Measurements from ENCODE around the gene ITGAL. TPM values are rescaled to one million over a fixed set of nuclear protein-coding genes. Genes with fewer than 3 reads are reported as not detected.
A peak's percentile ranks its signal among the peaks of the same experiment; 100 is the strongest.
"Not testable (repeated sequence)": the region's sequence is repeated elsewhere in the genome, so short reads cannot be mapped to it uniquely, and the experiment has no call there.

Gene ITGAL
- total RNA-seq, 2 experiments from 2014 or later = 83.8 to 89.0 TPM

GRCh38 chr16:30444231-30445148, 28.1 kb upstream of the ITGAL start:
- peak overlapping the region; percentile 87 for H3K4me3 Mint-ChIP-seq
- peaks cover 33% of the 10 kb centered on the region for H3K4me1 Mint-ChIP-seq (ENCODE audit: low read depth)
- intact Hi-C loops (cut with micrococcal nuclease) = loop anchor here (1.0 kb wide), 6 partner anchors 14 to 379 kb away; partner anchors contain the start of genes ALDOA and DCTPP1
- H3K9me3 Mint-ChIP-seq = peaks cover 12% of the 10 kb centered on the region
- peaks cover 31% of the 10 kb centered on the region for H3K36me3 Mint-ChIP-seq (ENCODE audit: low read depth)
- peak overlapping the region; percentile 63 for H3K27ac Mint-ChIP-seq
- no peaks in the 10 kb centered on the region for H3K27me3 Mint-ChIP-seq (ENCODE audit: low read depth)
- no peak for DNase-seq
- CTCF ChIA-PET = interaction anchor here (0.6 to 4.4 kb wide), 5 partner anchors 12 to 184 kb away, joined by 3 to 23 read pairs (median 4); partner anchors contain the start of gene DCTPP1

- Mint-ChIP-seq H3K27ac (peak overlapping the region; percentile 63), H3K4me1 (ENCODE audit: low read depth) (peaks cover 36% of the 10 kb centered on the region), H3K4me3 (peak overlapping the region; percentile 87), H3K27me3 (ENCODE audit: low read depth) (no peaks in the 10 kb centered on the region), H3K36me3 (ENCODE audit: low read depth) (peaks cover 31% of the 10 kb centered on the region), H3K9me3 (peaks cover 12% of the 10 kb centered on the region)
- CTCF ChIA-PET = interaction anchor here (0.6 to 4.4 kb wide), 5 partner anchors 11 to 184 kb away, joined by 3 to 23 read pairs (median 4); partner anchors contain the start of gene DCTPP1
- no peak for DNase-seq
- intact Hi-C loops (cut with micrococcal nuclease) = loop anchor here (1.0 kb wide), 6 partner anchors 15 to 380 kb away; partner anchors contain the start of genes ALDOA and DCTPP1
Measured at GRCh38 chr16:30445149-30445407, 27.5 kb upstream of the ITGAL start.

- peaks cover 31% of the 10 kb centered on the region for H3K36me3 Mint-ChIP-seq (ENCODE audit: low read depth)
- H3K9me3 Mint-ChIP-seq = peaks cover 12% of the 10 kb centered on the region
- H3K27me3 Mint-ChIP-seq (ENCODE audit: low read depth) = no peaks in the 10 kb centered on the region
- H3K27ac Mint-ChIP-seq = peak within 1 kb of the TSS; percentile 93
- intact Hi-C loops (cut with micrococcal nuclease) = loop anchor here (1.0 kb wide), 6 partner anchors 15 to 380 kb away; partner anchors contain the start of genes ALDOA and DCTPP1
- DNase-seq = peak; percentile 100
- peak within 1 kb of the TSS; percentile 87 for H3K4me3 Mint-ChIP-seq
- peaks cover 39% of the 10 kb centered on the region for H3K4me1 Mint-ChIP-seq (ENCODE audit: low read depth)
- CTCF ChIA-PET = interaction anchor here (0.7 to 1.6 kb wide), 5 partner anchors 11 to 182 kb away, joined by 3 to 4 read pairs (median 3); no protein-coding TSS in a partner anchor
Measured at GRCh38 chr16:30445408-30446202, 26.9 kb upstream of the ITGAL start, which contains the start of gene SEPHS2. Gene SEPHS2, minus strand, starts transcription at chr16:30445874. Its CDS starts 147 bp downstream, at chr16:30445727.

- intact Hi-C loops (cut with micrococcal nuclease) = no loop called here
- no peak for DNase-seq
- Mint-ChIP-seq H3K27me3 (ENCODE audit: low read depth) (no peaks in the 10 kb centered on the region), H3K4me1 (ENCODE audit: low read depth) (peaks cover 43% of the 10 kb centered on the region), H3K4me3 (peak overlapping the region; percentile 87), H3K27ac (peak overlapping the region; percentile 93), H3K36me3 (ENCODE audit: low read depth) (peaks cover 31% of the 10 kb centered on the region), H3K9me3 (peaks cover 12% of the 10 kb centered on the region)
- CTCF ChIA-PET = interaction anchor here (0.7 to 1.4 kb wide), 4 partner anchors 30 to 181 kb away, joined by 3 to 4 read pairs (median 3); no protein-coding TSS in a partner anchor
Measured at GRCh38 chr16:30446203-30446595, 26.3 kb upstream of the ITGAL start.

- CTCF ChIA-PET = interaction anchor here (0.6 to 5.3 kb wide), 9 partner anchors 18 to 246 kb away, joined by 3 to 51 read pairs (median 6); partner anchors contain the start of genes DCTPP1, ITGAL and ZNF747
- intact Hi-C loops (cut with micrococcal nuclease) = no loop called here
Measured at GRCh38 chr16:30447512-30448226, 24.9 kb upstream of the ITGAL start.

GRCh38 chr16:30449116-30449435, 23.5 kb upstream of the ITGAL start:
- Mint-ChIP-seq H3K4me1 (ENCODE audit: low read depth) (peaks cover 44% of the 10 kb centered on the region), H3K36me3 (ENCODE audit: low read depth) (peaks cover 15% of the 10 kb centered on the region), H3K27ac (no peak overlapping the region), H3K9me3 (peaks cover 6% of the 10 kb centered on the region), H3K27me3 (ENCODE audit: low read depth) (no peaks in the 10 kb centered on the region), H3K4me3 (no peak overlapping the region)
- intact Hi-C loops (cut with micrococcal nuclease) = loop anchor here (1.0 kb wide), 2 partner anchors 86 to 149 kb away; no protein-coding TSS in a partner anchor
- no peak for DNase-seq
- CTCF ChIA-PET = interaction anchor here (0.6 to 5.3 kb wide), 32 partner anchors 9 to 245 kb away, joined by 3 to 51 read pairs (median 6); partner anchors contain the start of genes DCTPP1, ITGAL, ZNF747 and ZNF764

More at GRCh38 chr16:30447512-30448226, 24.9 kb upstream of the ITGAL start:
- Mint-ChIP-seq H3K9me3 (peaks cover 12% of the 10 kb centered on the region), H3K27me3 (ENCODE audit: low read depth) (no peaks in the 10 kb centered on the region), H3K36me3 (ENCODE audit: low read depth) (peaks cover 28% of the 10 kb centered on the region), H3K27ac (no peak overlapping the region), H3K4me3 (no peak overlapping the region), H3K4me1 (ENCODE audit: low read depth) (peaks cover 49% of the 10 kb centered on the region)
- no peak for DNase-seq

- H3K4me1 Mint-ChIP-seq (ENCODE audit: low read depth) = peaks cover 48% of the 10 kb centered on the region
- H3K27me3 Mint-ChIP-seq (ENCODE audit: low read depth); DNase-seq; intact Hi-C loops (cut with micrococcal nuclease); H3K27ac Mint-ChIP-seq; H3K4me3 Mint-ChIP-seq; H3K36me3 Mint-ChIP-seq (ENCODE audit: low read depth); H3K9me3 Mint-ChIP-seq: not testable (repeated sequence)
- CTCF ChIA-PET = interaction anchor here (1.4 to 1.9 kb wide), 2 partner anchors 82 to 105 kb away, joined by 3 to 4 read pairs; partner anchors contain the start of gene ZNF764
Measured at GRCh38 chr16:30452709-30453580, 19.6 kb upstream of the ITGAL start.

GRCh38 chr16:30456302-30456701, 16.2 kb upstream of the ITGAL start:
- Mint-ChIP-seq H3K27me3 (ENCODE audit: low read depth) (no peaks in the 10 kb centered on the region), H3K27ac (peak overlapping the region; percentile 11), H3K9me3 (no peaks in the 10 kb centered on the region), H3K36me3 (ENCODE audit: low read depth) (no peaks in the 10 kb centered on the region), H3K4me1 (ENCODE audit: low read depth) (peaks cover 53% of the 10 kb centered on the region), H3K4me3 (no peak overlapping the region)
- intact Hi-C loops (cut with micrococcal nuclease) = no loop called here
- CTCF ChIA-PET = interaction anchor here (0.7 to 2.3 kb wide), 11 partner anchors 11 to 156 kb away, joined by 3 to 11 read pairs (median 4); partner anchors contain the start of genes DCTPP1, ITGAL, SEPHS2 and ZNF747
- no peak for DNase-seq

- no peak for DNase-seq
- Mint-ChIP-seq H3K27me3 (ENCODE audit: low read depth) (no peaks in the 10 kb centered on the region), H3K9me3 (no peaks in the 10 kb centered on the region), H3K4me1 (ENCODE audit: low read depth) (peaks cover 51% of the 10 kb centered on the region), H3K36me3 (ENCODE audit: low read depth) (no peaks in the 10 kb centered on the region), H3K27ac (peak overlapping the region; percentile 56), H3K4me3 (no peak overlapping the region)
- CTCF ChIA-PET = interaction anchor here (0.6 to 5.6 kb wide), 11 partner anchors 8 to 233 kb away, joined by 3 to 43 read pairs (median 4); partner anchors contain the start of genes DCTPP1, ITGAL, PRR14 and ZNF747
- intact Hi-C loops (cut with micrococcal nuclease) = no loop called here
Measured at GRCh38 chr16:30457256-30457655, 15.3 kb upstream of the ITGAL start.

GRCh38 chr16:30457743-30458560, 14.6 kb upstream of the ITGAL start:
- intact Hi-C loops (cut with micrococcal nuclease) = loop anchor here (1.0 kb wide), 2 partner anchors 13 to 28 kb away; partner anchors contain the start of gene DCTPP1
- DNase-seq = no peak
- Mint-ChIP-seq H3K4me3 (peak overlapping the region; percentile 54), H3K4me1 (ENCODE audit: low read depth) (peaks cover 47% of the 10 kb centered on the region), H3K9me3 (no peaks in the 10 kb centered on the region), H3K27me3 (ENCODE audit: low read depth) (no peaks in the 10 kb centered on the region), H3K27ac (peak overlapping the region; percentile 92), H3K36me3 (ENCODE audit: low read depth) (no peaks in the 10 kb centered on the region)
- CTCF ChIA-PET = interaction anchor here (0.6 to 5.6 kb wide), 11 partner anchors 8 to 193 kb away, joined by 3 to 43 read pairs (median 4); partner anchors contain the start of genes DCTPP1, ITGAL, PRR14 and ZNF747
